Measurements from ENCODE around the gene TCF7L1. TPM values are rescaled to one million over a fixed set of nuclear protein-coding genes. Genes with fewer than 3 reads are reported as not detected.

TCF7L1 gene
- total and polyA plus RNA-seq, 4 donors: 12.3 to 21.5 (median 13.8) TPM

GRCh38 chr2:85237849-85238565 is 104.8 kb downstream of the TCF7L1 start:
- Histone ChIP-seq H3K4me3 (no peak overlapping the region), H3K9ac (ENCODE audit: insufficient read depth in 1 of 2, low read length in 2 of 2) (no peak overlapping the region), H3K27me3 (ENCODE audit: control insufficient read depth in 3 of 3, insufficient read depth in 3 of 3, low read length in 2 of 3) (no peaks in the 10 kb centered on the region), H3K4me1 (ENCODE audit: control insufficient read depth in 5 of 5, insufficient read depth in 5 of 5, low read length in 5 of 5) (peaks cover 0 to 15% (median 5%) of the 10 kb centered on the region in 5 donors), H3K9me3 (ENCODE audit: control insufficient read depth in 4 of 4, insufficient read depth in 3 of 4, low read length in 3 of 4) (no peaks in the 10 kb centered on the region), H3K27ac (ENCODE audit: low read depth in 1 of 2, low read length in 1 of 2) (no peak overlapping the region), H3K36me3 (ENCODE audit: control insufficient read depth in 4 of 4, insufficient read depth in 4 of 4, low read length in 4 of 4) (no peaks in the 10 kb centered on the region)
- no peak for TF ChIP-seq CTCF (IDR thresholded peaks at IDR 0.05; ENCODE audit: control extremely low read depth, extremely low read depth)
- peak in 2 of 3 donors; percentile 50 to 58 for DNase-seq
- 72 to 73% methylated on average over 26 of the region's 26 CpGs for WGBS, 2 donors
- no peak for ATAC-seq (ENCODE audit: insufficient read depth, low FRiP score)

GRCh38 chr2:85238607-85239006 is 105.4 kb downstream of the TCF7L1 start:
- no peak overlapping the region for H3K9ac ChIP-seq (ENCODE audit: insufficient read depth in 1 of 2, low read length in 2 of 2)
- TF ChIP-seq CTCF (IDR thresholded peaks at IDR 0.05; ENCODE audit: control extremely low read depth, extremely low read depth): no peak
- no peak overlapping the region for H3K27ac ChIP-seq (ENCODE audit: low read depth in 1 of 2, low read length in 1 of 2)
- no peaks in the 10 kb centered on the region for H3K9me3 ChIP-seq (ENCODE audit: control insufficient read depth in 4 of 4, insufficient read depth in 3 of 4, low read length in 3 of 4)
- no peaks in the 10 kb centered on the region for H3K27me3 ChIP-seq (ENCODE audit: control insufficient read depth in 3 of 3, insufficient read depth in 3 of 3, low read length in 2 of 3)
- no peak for ATAC-seq (ENCODE audit: insufficient read depth, low FRiP score)
- WGBS, 2 donors: 81 to 93% methylated on average over 8 of the region's 8 CpGs
- no peak for DNase-seq
- H3K4me1 ChIP-seq (ENCODE audit: control insufficient read depth in 5 of 5, insufficient read depth in 5 of 5, low read length in 5 of 5): peaks cover 0 to 20% (median 9%) of the 10 kb centered on the region in 5 donors
- no peaks in the 10 kb centered on the region for H3K36me3 ChIP-seq (ENCODE audit: control insufficient read depth in 4 of 4, insufficient read depth in 4 of 4, low read length in 4 of 4)
- no peak overlapping the region for H3K4me3 ChIP-seq

GRCh38 chr2:85239102-85239501 is 105.9 kb downstream of the TCF7L1 start:
- TF ChIP-seq CTCF (IDR thresholded peaks at IDR 0.05; ENCODE audit: control extremely low read depth, extremely low read depth): no peak
- Histone ChIP-seq H3K27ac (ENCODE audit: low read depth in 1 of 2, low read length in 1 of 2) (no peak overlapping the region), H3K9ac (ENCODE audit: insufficient read depth in 1 of 2, low read length in 2 of 2) (no peak overlapping the region), H3K36me3 (ENCODE audit: control insufficient read depth in 4 of 4, insufficient read depth in 4 of 4, low read length in 4 of 4) (no peaks in the 10 kb centered on the region), H3K9me3 (ENCODE audit: control insufficient read depth in 4 of 4, insufficient read depth in 3 of 4, low read length in 3 of 4) (no peaks in the 10 kb centered on the region), H3K4me3 (no peak overlapping the region), H3K27me3 (ENCODE audit: control insufficient read depth in 3 of 3, insufficient read depth in 3 of 3, low read length in 2 of 3) (no peaks in the 10 kb centered on the region), H3K4me1 (ENCODE audit: control insufficient read depth in 5 of 5, insufficient read depth in 5 of 5, low read length in 5 of 5) (peaks cover 0 to 21% (median 9%) of the 10 kb centered on the region in 5 donors)
- ATAC-seq (ENCODE audit: insufficient read depth, low FRiP score) (no peak), DNase-seq (no peak)
- 93 to 98% methylated on average over 3 of the region's 3 CpGs for WGBS, 2 donors
